SKM-1 (cell line): ENCODE measurements around the gene KCNH1.
"Not testable (repeated sequence)": the region's sequence is repeated elsewhere in the genome, so short reads cannot be mapped to it uniquely, and the experiment has no call there.

ENCODE experiments used
- DNase-seq: peaks from one replicate; lab custom pipeline; 2025; ENCODE audit not compliant: unreplicated experiment; lab: John Stamatoyannopoulos, UW

The KCNH1 gene

DNA sequence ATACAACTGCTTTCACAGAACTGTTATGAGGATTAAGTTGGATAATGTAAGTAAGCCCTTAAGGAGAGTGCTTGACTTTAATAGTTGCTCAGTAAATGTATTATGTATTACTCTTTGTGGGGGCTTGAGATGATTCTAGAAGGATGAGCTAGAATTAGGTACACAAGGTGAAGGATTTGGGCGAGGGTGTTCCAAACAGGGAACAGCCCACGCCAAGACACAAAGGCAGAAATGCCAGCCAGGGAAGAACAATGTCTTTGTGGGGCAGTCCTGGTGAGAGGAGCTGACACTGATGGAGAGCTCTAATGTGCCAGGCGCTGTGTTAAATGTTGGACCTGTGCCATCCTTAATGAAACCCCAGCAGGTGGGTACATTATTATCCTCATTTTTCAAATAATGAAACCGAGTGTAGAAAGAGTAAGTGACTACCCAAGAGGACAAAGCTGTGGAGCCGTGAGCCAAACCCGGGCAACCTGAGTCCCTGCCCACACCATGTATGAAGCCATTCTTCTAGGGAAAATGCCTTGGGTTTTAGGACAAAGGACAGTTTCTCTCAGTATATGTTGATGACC lies 442.8 kb downstream of the KCNH1 start:
- no peak for DNase-seq

DNA sequence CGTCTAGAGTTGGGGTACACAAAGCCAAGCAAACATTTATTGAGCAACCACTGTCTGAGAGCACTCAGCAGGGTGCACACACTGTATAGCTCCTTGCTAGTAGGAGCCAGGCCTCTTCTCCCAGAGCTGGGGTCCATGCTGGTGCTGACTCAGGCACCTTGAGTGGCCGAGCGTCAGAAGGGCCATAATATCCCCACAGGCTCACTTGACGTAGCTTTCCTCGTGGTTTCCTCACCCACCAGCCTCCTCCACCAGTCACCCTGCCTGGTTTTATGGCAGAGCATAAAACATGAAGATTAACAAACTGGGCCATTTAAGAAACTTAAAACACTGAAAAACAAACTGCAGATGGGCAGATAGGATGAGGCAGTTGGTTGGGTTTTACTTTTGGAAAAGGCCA lies 443.7 kb downstream of the KCNH1 start:
- DNase-seq: no peak

DNA sequence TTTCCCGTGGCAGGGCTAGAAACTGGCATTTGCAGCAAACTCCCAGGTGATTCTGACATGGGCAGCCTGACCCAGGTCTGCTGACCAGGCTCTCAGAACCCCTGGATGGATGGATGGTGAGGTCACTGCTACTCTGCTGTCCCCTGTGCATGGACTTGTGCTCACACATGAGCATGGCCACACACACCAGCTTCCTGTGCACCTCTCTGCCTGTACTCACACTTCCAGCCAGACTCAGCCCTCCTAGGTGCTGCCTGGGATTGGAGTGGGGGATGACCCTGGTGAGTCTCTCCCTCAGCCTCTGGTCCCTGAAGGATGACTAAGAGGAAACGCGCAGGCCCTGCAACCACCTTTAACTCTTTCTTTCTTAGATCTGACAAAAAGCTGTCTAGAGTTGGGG lies 444.1 kb downstream of the KCNH1 start:
- no peak for DNase-seq

GRCh38 chr1:210688512-210689234 lies 445.3 kb downstream of the KCNH1 start:
- no peak for DNase-seq

DNA sequence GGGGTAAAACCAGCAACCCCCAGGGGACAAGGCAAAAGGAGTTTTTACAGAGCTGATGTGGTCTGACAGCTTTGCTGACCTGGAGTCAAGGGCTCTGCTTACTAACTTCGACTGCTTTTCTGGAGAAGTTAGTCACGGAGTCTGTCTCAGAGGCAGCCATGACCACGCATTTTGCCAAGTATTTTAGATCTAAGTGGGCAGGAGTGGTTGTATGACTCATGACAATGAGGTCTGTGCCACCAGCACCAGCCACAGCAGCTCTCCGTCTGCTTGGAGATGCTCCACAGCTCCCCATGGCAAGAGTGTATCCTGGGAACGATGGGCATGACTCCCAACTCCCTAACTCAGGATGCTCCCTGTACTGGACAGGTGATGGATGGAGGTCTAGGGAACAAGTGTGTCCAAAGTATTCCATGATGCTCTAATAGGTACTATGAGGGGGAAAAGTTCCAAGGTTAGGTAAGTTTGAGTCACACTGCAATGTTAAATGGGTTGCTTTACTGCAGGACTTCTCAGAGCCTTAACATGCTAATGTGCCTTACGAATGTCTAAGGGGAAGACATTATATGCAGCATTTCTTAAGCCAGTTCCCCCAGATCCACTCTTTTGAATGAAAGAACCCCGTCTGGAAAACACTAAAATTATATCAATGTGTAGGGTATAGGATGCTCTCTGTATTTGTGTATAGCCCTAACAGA lies 446.2 kb downstream of the KCNH1 start:
- DNase-seq: no peak

DNA sequence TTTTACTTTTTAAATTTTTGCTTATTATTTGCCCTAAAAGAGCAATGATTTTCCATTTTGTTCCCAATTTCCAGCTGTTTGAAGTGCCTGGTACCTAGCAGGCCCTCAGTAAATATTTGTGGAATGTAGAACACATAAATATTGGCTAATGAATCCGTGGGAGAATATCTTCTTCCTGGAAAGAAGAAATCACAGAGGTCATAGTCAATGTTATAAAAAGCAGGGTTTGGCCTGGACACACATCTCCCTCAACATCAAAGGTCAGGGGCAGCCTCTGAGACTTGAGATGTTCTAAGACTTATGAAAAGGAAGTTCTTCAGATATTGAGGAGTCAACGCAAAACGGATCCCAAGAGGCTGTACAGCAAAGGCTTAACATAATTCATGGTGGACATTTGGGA lies 447.1 kb downstream of the KCNH1 start:
- no peak for DNase-seq

GRCh38 chr1:210685295-210685650 lies 448.7 kb downstream of the KCNH1 start:
- DNase-seq: no peak

- DNase-seq: no peak
Observed at GRCh38 chr1:210684466-210685294, 449.3 kb downstream of the KCNH1 start.

DNA sequence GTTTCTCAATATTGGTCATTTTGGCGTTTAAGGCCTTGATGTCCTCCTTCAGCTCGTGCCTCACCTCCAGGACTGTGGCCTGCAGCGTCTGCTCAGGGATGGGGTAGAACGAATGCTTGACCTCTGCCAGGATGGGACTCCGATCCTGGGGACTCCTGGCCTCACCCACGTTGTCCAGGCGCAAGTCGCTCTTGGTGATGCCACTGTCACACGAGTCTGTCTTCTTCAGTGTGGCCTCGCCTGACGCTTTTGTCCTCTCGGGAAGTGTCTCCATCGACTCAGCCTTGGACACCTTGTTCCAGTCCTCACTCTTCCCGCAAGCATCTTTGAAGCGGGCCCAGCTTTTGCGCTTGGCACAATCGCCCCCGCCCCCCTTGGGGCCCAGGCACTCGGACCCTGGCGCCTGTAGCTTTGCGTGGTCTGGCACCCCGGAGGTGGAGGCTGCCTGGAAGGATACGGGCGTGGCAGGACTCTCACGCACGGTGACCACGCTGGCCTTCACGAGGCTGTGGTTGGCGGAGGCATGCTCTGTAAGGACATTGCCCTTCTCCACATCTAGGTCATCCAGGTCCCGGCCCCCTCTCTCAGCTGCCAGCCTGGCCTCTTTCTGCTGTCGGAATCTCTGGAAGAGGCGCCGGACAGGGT lies 450.4 kb downstream of the KCNH1 start:
- DNase-seq: no peak

- peak; percentile 66 for DNase-seq
Observed at GRCh38 chr1:210681158-210681557, 452.8 kb downstream of the KCNH1 start.

DNA sequence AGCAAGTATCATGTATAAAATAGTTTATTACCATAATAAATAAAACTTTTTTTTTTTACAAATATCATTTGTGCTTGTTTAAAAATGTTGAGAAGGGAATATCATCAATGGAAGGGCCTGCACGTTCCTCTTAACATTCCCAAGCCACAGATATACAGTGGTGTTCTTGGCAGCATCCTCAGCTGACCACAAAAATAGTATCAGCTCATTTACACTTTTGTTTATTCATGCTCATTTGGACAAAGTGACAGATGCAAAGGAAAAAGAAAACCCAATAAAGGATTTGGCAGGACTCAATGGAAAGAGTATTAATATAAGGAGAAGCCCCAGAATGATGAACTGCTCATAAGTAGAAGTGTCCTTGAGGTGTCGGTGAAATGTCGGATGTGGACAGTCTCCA lies 455.6 kb downstream of the KCNH1 start:
- DNase-seq: no peak

DNA sequence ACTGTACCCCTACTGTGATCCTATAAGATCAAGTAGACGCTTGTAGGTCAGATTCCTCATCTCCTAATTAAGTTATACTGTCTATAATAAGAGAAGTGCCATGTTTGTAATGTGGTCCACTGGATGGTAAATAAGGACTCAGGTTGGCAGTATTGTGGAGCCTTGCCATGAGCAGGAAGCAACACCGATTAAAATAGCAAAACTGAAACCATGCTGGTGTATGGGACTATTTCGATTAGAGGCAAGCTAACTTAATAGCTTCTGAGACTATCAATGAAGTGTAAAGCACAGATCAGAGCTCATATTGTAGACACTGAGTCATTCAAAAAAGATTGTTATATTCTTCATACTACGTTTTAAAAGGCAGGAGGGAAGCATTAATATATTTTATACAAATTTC lies 456.4 kb downstream of the KCNH1 start:
- DNase-seq: no peak

DNA sequence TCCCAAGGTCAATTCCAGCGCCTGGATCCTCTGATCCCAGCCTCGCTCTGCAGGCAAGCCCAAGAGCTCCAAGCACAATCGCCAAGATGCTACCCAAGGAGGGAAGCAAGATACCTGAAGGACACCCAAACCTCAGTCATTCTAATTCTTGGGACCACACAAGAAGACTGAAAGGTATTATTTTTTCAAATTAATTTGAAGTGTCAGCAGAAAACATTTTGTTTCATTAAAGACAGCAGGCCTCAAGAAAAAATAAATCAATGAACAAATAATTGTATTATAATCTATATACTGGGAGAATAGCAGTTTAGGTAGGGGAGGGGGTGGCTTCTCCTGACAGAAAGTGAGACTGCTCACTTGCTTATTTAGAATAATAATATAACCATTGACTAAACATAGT lies 457.4 kb downstream of the KCNH1 start:
- DNase-seq: no peak

- DNase-seq: no peak
Observed at GRCh38 chr1:210674151-210674550, 459.8 kb downstream of the KCNH1 start.

DNA sequence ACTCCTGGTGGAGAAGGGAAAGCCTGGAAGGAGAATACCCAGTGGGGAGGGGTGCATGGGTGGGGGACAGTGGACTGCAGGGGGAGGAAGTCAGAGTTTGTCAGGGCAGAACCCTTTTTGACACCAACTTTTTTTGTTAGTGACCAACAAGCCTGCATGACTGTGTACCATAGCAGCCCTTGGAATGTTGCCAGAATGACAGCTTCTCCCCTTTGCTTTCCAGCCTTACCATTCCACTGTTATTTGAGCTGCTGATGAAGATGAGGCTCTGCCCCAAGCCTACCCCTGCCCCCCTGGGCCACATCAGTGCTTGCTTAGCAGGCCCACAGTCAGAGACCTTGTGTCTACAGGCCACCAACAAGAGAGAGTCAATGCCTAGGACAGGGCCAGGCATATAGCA lies 464.0 kb downstream of the KCNH1 start:
- DNase-seq: no peak

- no peak for DNase-seq
Observed at GRCh38 chr1:210663730-210664573, 470.0 kb downstream of the KCNH1 start.

GRCh38 chr1:210662291-210663050 lies 471.5 kb downstream of the KCNH1 start:
- no peak for DNase-seq

DNA sequence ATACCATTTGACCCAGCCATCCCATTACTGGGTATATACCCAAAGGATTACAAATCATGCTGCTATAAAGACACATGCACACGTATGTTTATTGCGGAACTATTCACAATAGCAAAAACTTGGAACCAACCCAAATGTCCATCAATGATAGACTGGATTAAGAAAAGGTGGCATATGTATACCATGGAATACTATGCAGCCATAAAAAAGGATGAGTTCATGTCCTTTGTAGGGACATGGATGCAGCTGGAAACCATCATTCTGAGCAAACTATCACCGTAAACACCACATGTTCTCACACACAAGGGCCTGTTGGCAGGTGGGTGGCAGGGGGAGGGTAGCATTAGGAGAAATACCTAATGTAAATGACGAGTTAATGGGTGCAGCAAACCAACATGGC lies 472.4 kb downstream of the KCNH1 start:
- not testable (repeated sequence) for DNase-seq

DNA sequence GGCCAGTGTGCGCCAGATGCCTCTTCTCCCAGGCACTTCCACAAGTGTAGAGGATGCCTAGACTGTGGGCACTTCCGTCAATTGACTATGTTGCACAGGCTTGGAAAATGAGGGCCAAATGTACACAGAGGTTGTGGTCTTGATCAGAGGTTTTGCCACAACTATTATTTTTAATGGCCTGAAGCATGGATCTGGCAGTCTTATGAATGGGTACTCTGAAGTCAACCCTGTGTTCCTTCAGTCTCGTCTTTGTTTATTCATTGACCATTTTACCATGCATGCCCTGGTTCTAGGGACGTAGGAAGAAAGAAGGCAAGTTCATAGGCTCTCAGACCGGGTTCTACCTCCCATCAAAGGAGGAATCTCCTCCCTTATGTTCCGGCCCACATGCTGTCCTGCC lies 476.1 kb downstream of the KCNH1 start:
- DNase-seq: no peak

DNA sequence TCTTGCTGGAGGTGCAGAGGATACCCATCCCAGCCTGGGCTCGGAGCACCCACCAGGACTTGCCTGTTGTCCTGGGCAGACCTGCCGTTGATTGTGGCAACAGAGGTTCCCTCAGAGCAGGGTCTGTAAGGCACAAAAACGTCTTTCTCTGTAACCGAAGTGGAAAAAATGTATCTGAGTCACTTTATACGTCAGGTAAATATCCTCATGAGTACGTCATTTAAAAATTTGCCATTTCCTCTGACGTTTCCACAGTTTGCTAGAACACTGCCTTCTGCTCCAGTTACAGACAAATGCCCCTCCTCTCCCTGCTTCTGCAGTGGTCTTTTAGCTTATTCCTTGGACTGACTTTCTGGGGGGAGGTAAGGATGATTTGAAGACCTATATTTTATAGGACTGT lies 478.4 kb downstream of the KCNH1 start:
- DNase-seq: no peak
